Measurements from ENCODE around the gene KLRD1. TPM values are rescaled to one million over a fixed set of nuclear protein-coding genes. Genes with fewer than 3 reads are reported as not detected.

Gene KLRD1
- total and polyA plus RNA-seq, 4 donors, result 0.60 to 5.0 (median 1.4) TPM

DNA sequence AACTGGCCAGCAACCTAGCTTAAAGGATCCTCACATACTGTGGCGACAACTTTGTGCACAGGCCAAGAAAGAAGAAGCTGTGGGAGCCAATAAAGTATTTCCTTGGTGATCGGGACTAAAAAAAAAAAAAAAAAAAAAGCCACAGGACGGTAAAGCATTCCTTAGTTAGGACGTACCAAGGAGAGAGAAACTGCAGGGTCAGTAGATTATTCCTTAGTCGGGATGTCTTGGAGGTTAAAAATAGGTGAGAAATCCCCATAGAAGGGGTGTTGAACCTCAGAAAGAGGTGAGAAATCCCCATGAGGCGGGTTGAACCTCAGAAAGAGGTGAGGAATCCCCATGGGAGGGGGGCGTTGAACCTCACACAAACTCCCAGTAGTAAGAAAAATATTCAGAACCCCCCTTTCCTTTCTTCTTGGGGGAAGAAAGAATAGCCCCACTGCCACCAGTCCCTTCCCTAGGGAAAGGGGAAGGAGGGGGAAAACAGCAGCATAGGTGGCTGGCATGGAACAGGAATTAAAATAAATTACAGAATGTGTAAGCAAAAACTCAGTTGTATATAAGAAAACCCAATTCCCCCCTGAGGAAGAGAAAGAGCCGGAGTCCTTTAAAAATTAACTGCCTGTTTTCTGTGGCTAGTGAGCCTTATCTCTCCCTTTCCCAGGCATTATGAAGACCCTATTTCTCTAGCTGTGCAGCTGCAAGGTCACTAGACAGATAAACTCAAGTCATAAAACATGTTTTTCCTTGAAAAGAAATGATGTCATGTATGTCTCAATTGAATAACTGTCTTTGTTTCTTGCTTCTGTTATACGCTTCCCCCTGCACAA lies 55.4 kb downstream of the KLRD1 start (continued):
- TF ChIP-seq HNF4G (IDR thresholded peaks at IDR 0.05), result no peak
- TF ChIP-seq FOXA1 (IDR thresholded peaks at IDR 0.05), result no peak
- no peak for TF ChIP-seq NR2F2 (IDR thresholded peaks at IDR 0.05)

DNA sequence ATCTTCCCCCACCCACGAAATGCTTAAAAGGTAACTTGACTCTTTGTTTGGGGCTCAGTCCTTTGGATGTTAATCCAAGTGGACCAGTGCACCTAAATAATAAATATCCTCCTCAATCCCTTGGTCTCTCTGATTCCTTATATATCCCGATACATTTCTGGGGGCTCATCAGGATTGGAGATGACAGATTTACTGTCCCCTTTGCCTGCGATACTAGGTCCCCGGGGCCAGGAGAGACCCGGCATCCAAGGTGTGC lies 55.9 kb downstream of the KLRD1 start:
- H3K9me3 ChIP-seq (ENCODE audit: control insufficient read depth in 4 of 4, low read length in 3 of 4), result no peaks in the 10 kb centered on the region
- peaks cover 2 to 22% (median 11%) of the 10 kb centered on the region in 4 donors for H3K4me1 ChIP-seq (ENCODE audit: control insufficient read depth in 4 of 4, insufficient read depth in 4 of 4, low read length in 3 of 4)
- peak overlapping the region in 1 of 2 donors; percentile 99 for H3K9ac ChIP-seq (ENCODE audit: low read depth in 1 of 2, low read length in 2 of 2)
- WGBS, result 75% methylated on average over 5 of the region's 5 CpGs
- H3K27me3 ChIP-seq (ENCODE audit: control insufficient read depth in 4 of 4, insufficient read depth in 4 of 4, low read length in 3 of 4), result no peaks in the 10 kb centered on the region
- H3K4me3 ChIP-seq (ENCODE audit: low read depth in 1 of 3, low read length in 3 of 3), result peak overlapping the region in 2 of 3 donors; percentile 60 to 98
- no peak for DNase-seq (ENCODE audit: low spot score)
- H3K27ac ChIP-seq (ENCODE audit: low read depth in 1 of 2, low read length in 2 of 2), result peak overlapping the region; percentile 97 to 98
- TF ChIP-seq FOXA2 (IDR thresholded peaks at IDR 0.05) (no peak), HNF4A (conservative IDR thresholded peaks at IDR 0.05) (no peak), SP1 (IDR thresholded peaks at IDR 0.05) (no peak), EGR1 (IDR thresholded peaks at IDR 0.05; ENCODE audit: low read depth in 2 of 2) (no peak), FOXA1 (IDR thresholded peaks at IDR 0.05) (no peak), NR2F2 (IDR thresholded peaks at IDR 0.05) (no peak), GABPA (IDR thresholded peaks at IDR 0.05 in 1 of 2, conservative IDR thresholded peaks at IDR 0.05 in 1 of 2) (no peak), HNF4G (IDR thresholded peaks at IDR 0.05) (no peak), RXRA (IDR thresholded peaks at IDR 0.05) (no peak)
- TF ChIP-seq, protein P1, sequence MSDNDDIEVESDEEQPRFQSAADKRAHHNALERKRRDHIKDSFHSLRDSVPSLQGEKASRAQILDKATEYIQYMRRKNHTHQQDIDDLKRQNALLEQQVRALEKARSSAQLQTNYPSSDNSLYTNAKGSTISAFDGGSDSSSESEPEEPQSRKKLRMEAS (IDR thresholded peaks at IDR 0.05), result no peak
- no peaks in the 10 kb centered on the region for H3K36me3 ChIP-seq (ENCODE audit: control insufficient read depth in 4 of 4, insufficient read depth in 3 of 4, low read depth in 1 of 4, low read length in 3 of 4)

DNA sequence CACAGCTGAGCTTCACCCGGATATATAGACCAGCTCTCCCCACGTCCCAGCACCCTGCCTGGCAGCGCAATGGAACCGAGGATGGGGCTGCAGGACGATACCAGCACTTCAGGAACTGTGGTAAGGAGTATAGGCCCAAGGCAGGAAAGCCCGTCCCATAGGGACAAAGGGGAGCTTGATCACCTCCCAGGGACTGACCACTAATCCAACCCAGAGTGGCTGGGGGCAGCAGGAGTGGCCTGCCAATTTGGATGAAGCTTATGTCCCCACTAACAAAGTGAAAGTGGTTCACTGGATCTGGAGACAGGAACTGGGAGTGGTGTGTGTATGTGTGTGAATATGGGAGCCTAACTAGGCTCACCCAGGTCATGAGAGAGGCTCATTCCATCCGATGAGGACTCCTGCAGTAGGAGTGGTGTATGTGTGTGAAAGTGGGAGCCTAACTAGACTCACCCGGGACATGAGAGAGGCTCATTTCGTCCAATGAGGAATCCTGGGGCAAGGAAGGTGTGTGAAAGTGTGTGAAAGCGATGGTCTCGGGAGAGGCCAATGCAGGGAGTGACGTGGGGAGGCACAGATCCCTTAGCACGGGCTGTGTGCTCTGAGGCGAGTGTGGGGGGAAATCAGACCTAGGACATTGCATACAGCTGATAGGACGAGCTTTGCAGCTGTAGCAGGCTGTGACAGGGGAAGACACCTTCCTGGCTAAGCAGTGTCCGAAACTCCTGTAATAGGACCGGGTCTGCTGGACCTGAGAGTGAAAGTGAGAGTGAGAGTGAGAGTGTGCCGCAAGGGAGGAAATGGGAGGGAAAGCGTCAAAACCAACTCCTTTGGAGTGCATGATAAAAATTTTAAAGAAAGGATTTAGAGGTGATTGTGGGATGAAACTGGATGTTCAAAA lies 56.5 kb downstream of the KLRD1 start:
- peak overlapping the region; percentile 97 to 98 for H3K27ac ChIP-seq (ENCODE audit: low read depth in 1 of 2, low read length in 2 of 2)
- peak overlapping the region; percentile 89 to 99 for H3K9ac ChIP-seq (ENCODE audit: low read depth in 1 of 2, low read length in 2 of 2)
- TF ChIP-seq, protein P2, sequence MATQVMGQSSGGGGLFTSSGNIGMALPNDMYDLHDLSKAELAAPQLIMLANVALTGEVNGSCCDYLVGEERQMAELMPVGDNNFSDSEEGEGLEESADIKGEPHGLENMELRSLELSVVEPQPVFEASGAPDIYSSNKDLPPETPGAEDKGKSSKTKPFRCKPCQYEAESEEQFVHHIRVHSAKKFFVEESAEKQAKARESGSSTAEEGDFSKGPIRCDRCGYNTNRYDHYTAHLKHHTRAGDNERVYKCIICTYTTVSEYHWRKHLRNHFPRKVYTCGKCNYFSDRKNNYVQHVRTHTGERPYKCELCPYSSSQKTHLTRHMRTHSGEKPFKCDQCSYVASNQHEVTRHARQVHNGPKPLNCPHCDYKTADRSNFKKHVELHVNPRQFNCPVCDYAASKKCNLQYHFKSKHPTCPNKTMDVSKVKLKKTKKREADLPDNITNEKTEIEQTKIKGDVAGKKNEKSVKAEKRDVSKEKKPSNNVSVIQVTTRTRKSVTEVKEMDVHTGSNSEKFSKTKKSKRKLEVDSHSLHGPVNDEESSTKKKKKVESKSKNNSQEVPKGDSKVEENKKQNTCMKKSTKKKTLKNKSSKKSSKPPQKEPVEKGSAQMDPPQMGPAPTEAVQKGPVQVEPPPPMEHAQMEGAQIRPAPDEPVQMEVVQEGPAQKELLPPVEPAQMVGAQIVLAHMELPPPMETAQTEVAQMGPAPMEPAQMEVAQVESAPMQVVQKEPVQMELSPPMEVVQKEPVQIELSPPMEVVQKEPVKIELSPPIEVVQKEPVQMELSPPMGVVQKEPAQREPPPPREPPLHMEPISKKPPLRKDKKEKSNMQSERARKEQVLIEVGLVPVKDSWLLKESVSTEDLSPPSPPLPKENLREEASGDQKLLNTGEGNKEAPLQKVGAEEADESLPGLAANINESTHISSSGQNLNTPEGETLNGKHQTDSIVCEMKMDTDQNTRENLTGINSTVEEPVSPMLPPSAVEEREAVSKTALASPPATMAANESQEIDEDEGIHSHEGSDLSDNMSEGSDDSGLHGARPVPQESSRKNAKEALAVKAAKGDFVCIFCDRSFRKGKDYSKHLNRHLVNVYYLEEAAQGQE (IDR thresholded peaks at IDR 0.05), result peak; percentile 81
- TF ChIP-seq EGR1 (IDR thresholded peaks at IDR 0.05; ENCODE audit: low read depth in 2 of 2), result no peak
- TF ChIP-seq YY1 (IDR thresholded peaks at IDR 0.05), result peak; percentile 42
- peak; percentile 64 for TF ChIP-seq TAF1 (conservative IDR thresholded peaks at IDR 0.05)
- H3K9me3 ChIP-seq (ENCODE audit: control insufficient read depth in 4 of 4, low read length in 3 of 4), result no peaks in the 10 kb centered on the region
- WGBS, result 19% methylated on average over 19 of the region's 19 CpGs
- H3K36me3 ChIP-seq (ENCODE audit: control insufficient read depth in 4 of 4, insufficient read depth in 3 of 4, low read depth in 1 of 4, low read length in 3 of 4), result no peaks in the 10 kb centered on the region
- peak; percentile 63 for DNase-seq (ENCODE audit: low spot score)
- no peaks in the 10 kb centered on the region for H3K27me3 ChIP-seq (ENCODE audit: control insufficient read depth in 4 of 4, insufficient read depth in 4 of 4, low read length in 3 of 4)
- H3K4me3 ChIP-seq (ENCODE audit: low read depth in 1 of 3, low read length in 3 of 3), result peak overlapping the region; percentile 60 to 98 (median 92)
- peaks cover 2 to 22% (median 11%) of the 10 kb centered on the region in 4 donors for H3K4me1 ChIP-seq (ENCODE audit: control insufficient read depth in 4 of 4, insufficient read depth in 4 of 4, low read length in 3 of 4)

Measured in liver (tissue), 9 donors.